IMR-90 (cell line): ENCODE results near the gene ZNF181. TPM values are rescaled to one million over a fixed set of nuclear protein-coding genes. Genes with fewer than 3 reads are reported as not detected.

Experiments used
- ATAC-seq: fragments of 200-7000 bp; cut with Tn5 transposase; 2 replicates; pipeline ENCODE4 v1.9.1; 2020; ENCODE audit warnings: low read depth, mild to moderate bottlenecking, moderate library complexity
- BruUV-seq: library from RNA; stranded (reverse); fragments of 400-500 nt; replicated peaks from 2 replicates; lab custom pipeline; 2021; lab: Mats Ljungman, UMichigan
- CTCF ChIA-PET: fragments of 300-600 bp; formaldehyde crosslinking; extraction: SDS; loops from one replicate; lab custom pipeline; 2021; ENCODE audit warnings: antibody characterized with exemption; lab: Yijun Ruan, JAX
- POLR2A ChIA-PET: fragments of 300-600 bp; sonication (Branson Sonifier 250); formaldehyde crosslinking; loops from one replicate; lab custom pipeline; 2022; ENCODE audit warnings: antibody characterized with exemption; ENCODE audit not compliant: unreplicated experiment; lab: Charles Lee
- DNase-seq: peaks from one replicate; pipeline ENCODE4 v3.0.0; 2013
- H2AFZ ChIP-seq: replicated peaks from 2 replicates; pipeline ENCODE3; 2013; ENCODE audit warnings: low read length, mild to moderate bottlenecking; ENCODE audit not compliant: poor library complexity
- H2AK5ac ChIP-seq: 2 replicates; pipeline ENCODE4 v1.6.1; 2013; ENCODE audit warnings: low read depth, low read length, inconsistent platforms
- H2AK9ac ChIP-seq: replicated peaks from 2 replicates; pipeline ENCODE3; 2013; ENCODE audit warnings: mild to moderate bottlenecking, low read depth, low read length, moderate library complexity; ENCODE audit not compliant: poor library complexity
- H2BK120ac ChIP-seq: 2 replicates; pipeline ENCODE4 v1.6.1; 2013; ENCODE audit warnings: low read depth, low read length, inconsistent platforms
- H2BK15ac ChIP-seq: 3 replicates; pipeline ENCODE4 v1.6.1; 2013; ENCODE audit warnings: low read depth, low read length, inconsistent platforms
- H2BK20ac ChIP-seq: 2 replicates; pipeline ENCODE4 v1.6.1; 2013; ENCODE audit warnings: low read depth, mild to moderate bottlenecking, inconsistent platforms, low read length, moderate library complexity
- H2BK5ac ChIP-seq: 2 replicates; pipeline ENCODE4 v1.6.1; 2013; ENCODE audit warnings: mild to moderate bottlenecking, low read depth, low read length, inconsistent platforms; ENCODE audit not compliant: poor library complexity, severe bottlenecking
- H3K14ac ChIP-seq: replicated peaks from 2 replicates; pipeline ENCODE4 v1.6.1; 2013; ENCODE audit warnings: low read depth, low read length, inconsistent platforms
- H3K18ac ChIP-seq: 2 replicates; pipeline ENCODE4 v1.6.1; 2013; ENCODE audit warnings: low read depth, low read length, control low read depth
- H3K23ac ChIP-seq: 2 replicates; pipeline ENCODE4 v1.6.1; 2013; ENCODE audit warnings: low read depth, low read length, inconsistent platforms
- H3K27ac ChIP-seq: 2 replicates; pipeline ENCODE4 v1.5.1; 2013; ENCODE audit warnings: mild to moderate bottlenecking, control low read depth, low read length; ENCODE audit not compliant: insufficient read depth
- H3K27me3 ChIP-seq: 2 replicates; pipeline ENCODE4 v1.6.1; 2013; ENCODE audit warnings: low read length; ENCODE audit not compliant: control insufficient read depth, insufficient read depth
- H3K36me3 ChIP-seq: 2 replicates; pipeline ENCODE4 v1.6.1; 2013; ENCODE audit warnings: low read length, mixed read lengths; ENCODE audit not compliant: control insufficient read depth, insufficient read depth
- H3K4ac ChIP-seq: 2 replicates; pipeline ENCODE4 v1.6.1; 2013; ENCODE audit warnings: low read depth, low read length, inconsistent platforms
- H3K4me1 ChIP-seq: 2 replicates; pipeline ENCODE4 v1.6.1; 2013; ENCODE audit warnings: low read length, mixed read lengths; ENCODE audit not compliant: control insufficient read depth, insufficient read depth
- H3K4me2 ChIP-seq: 2 replicates; pipeline ENCODE4 v1.6.1; 2013; ENCODE audit warnings: low read depth, mild to moderate bottlenecking, control low read depth, low read length, moderate library complexity
- H3K4me3 ChIP-seq: 2 replicates; pipeline ENCODE4 v1.5.1; 2013; ENCODE audit warnings: low read depth, mild to moderate bottlenecking, control low read depth, low read length, moderate library complexity; ENCODE audit not compliant: insufficient read depth
- H3K56ac ChIP-seq: 2 replicates; pipeline ENCODE4 v1.6.1; 2013; ENCODE audit warnings: low read length, inconsistent platforms; ENCODE audit not compliant: insufficient read depth; ENCODE audit errors: extremely low read depth
- H3K79me1 ChIP-seq, 2 experiments: 2 replicates each; pipeline ENCODE4 v1.6.1; 2013; ENCODE audit warnings: low read length in 2 of 2, inconsistent platforms in 1 of 2, low read depth in 1 of 2
- H3K9ac ChIP-seq: 2 replicates; pipeline ENCODE4 v1.6.1; 2013; ENCODE audit warnings: low read depth, low read length, control low read depth
- H3K9me1 ChIP-seq: 2 replicates; pipeline ENCODE4 v1.6.1; 2013; ENCODE audit warnings: low read length, inconsistent platforms; ENCODE audit not compliant: insufficient read depth
- H3K9me3 ChIP-seq: 2 replicates; pipeline ENCODE4 v1.6.1; 2013; ENCODE audit warnings: low read length; ENCODE audit not compliant: control insufficient read depth, insufficient read depth
- H4K20me1 ChIP-seq: 2 replicates; pipeline ENCODE4 v1.6.1; 2013; ENCODE audit warnings: low read length, inconsistent platforms; ENCODE audit not compliant: insufficient read depth
- H4K5ac ChIP-seq: 2 replicates; pipeline ENCODE4 v1.6.1; 2013; ENCODE audit warnings: mild to moderate bottlenecking, low read depth, low read length, control low read depth
- H4K8ac ChIP-seq, 2 experiments: 2 replicates each; pipeline ENCODE4 v1.6.1; 2013; ENCODE audit warnings: low read depth in 2 of 2, low read length in 2 of 2, control low read depth in 1 of 2, inconsistent platforms in 1 of 2
- H4K91ac ChIP-seq: 2 replicates; pipeline ENCODE4 v1.6.1; 2013; ENCODE audit warnings: low read depth, low read length, inconsistent platforms; ENCODE audit not compliant: insufficient read depth
- BHLHE40 ChIP-seq: fragments of 150-350 bp; IDR thresholded peaks from 2 replicates; pipeline ENCODE4 v1.6.1; 2016; ENCODE audit warnings: mild to moderate bottlenecking, low read depth, low read length
- CEBPB ChIP-seq: IDR thresholded peaks from 2 replicates; pipeline ENCODE4 v1.6.1; 2012; ENCODE audit warnings: low read depth, low read length, improper control_type of control experiment
- CHD1 ChIP-seq: IDR thresholded peaks from 2 replicates; pipeline ENCODE4 v1.6.1; 2012; ENCODE audit warnings: low read depth, low read length, improper control_type of control experiment
- FOS ChIP-seq: fragments of 150-350 bp; IDR thresholded peaks from 2 replicates; pipeline ENCODE4 v1.6.1; 2016; ENCODE audit warnings: low read depth, low read length
- MAFK ChIP-seq: IDR thresholded peaks from 2 replicates; pipeline ENCODE4 v1.6.1; 2012; ENCODE audit warnings: low read depth, low read length, improper control_type of control experiment
- MAZ ChIP-seq: IDR thresholded peaks from 2 replicates; pipeline ENCODE4 v1.6.1; 2012; ENCODE audit warnings: low read depth, mild to moderate bottlenecking, low read length, improper control_type of control experiment, moderate library complexity, borderline replicate concordance
- MXI1 ChIP-seq: IDR thresholded peaks from 2 replicates; pipeline ENCODE4 v1.6.1; 2012; ENCODE audit warnings: low read depth, mild to moderate bottlenecking, low read length, moderate library complexity, borderline replicate concordance
- NFE2L2 ChIP-seq: fragments of 150-350 bp; IDR thresholded peaks from 2 replicates; pipeline ENCODE4 v1.6.1; 2016; ENCODE audit warnings: low read depth, mild to moderate bottlenecking, low read length
- POLR2A ChIP-seq: IDR thresholded peaks from 2 replicates; pipeline ENCODE4 v1.6.1; 2012; ENCODE audit warnings: mild to moderate bottlenecking, low read depth, low read length
- RAD21 ChIP-seq: IDR thresholded peaks from 2 replicates; pipeline ENCODE4 v1.6.1; 2012; ENCODE audit warnings: low read length, improper control_type of control experiment
- RCOR1 ChIP-seq: IDR thresholded peaks from 2 replicates; pipeline ENCODE4 v1.6.1; 2012; ENCODE audit warnings: mild to moderate bottlenecking, low read length, improper control_type of control experiment; ENCODE audit not compliant: insufficient replicate concordance
- RFX5 ChIP-seq: IDR thresholded peaks from 2 replicates; pipeline ENCODE4 v1.8.0; 2012; ENCODE audit warnings: low read depth, mild to moderate bottlenecking, low read length, moderate library complexity
- SMC3 ChIP-seq: fragments of 150-350 bp; IDR thresholded peaks from 2 replicates; pipeline ENCODE4 v1.6.1; 2016; ENCODE audit warnings: low read depth, mild to moderate bottlenecking, antibody characterized with exemption, low read length, moderate library complexity
- WGBS, 2 experiments: methylation state at CpG; one replicate each; pipeline versions ENCODE4 v1.1.5 to v1.1.7; 2013; ENCODE audit warnings: missing lambda C conversion rate in 2 of 2; ENCODE audit not compliant: insufficient read length in 1 of 2; ENCODE audit errors: extremely low coverage in 2 of 2; 5-methylcytosine and 5-hydroxymethylcytosine counted together
- dilution Hi-C: fragments of 300-500 bp; cut with HindIII; formaldehyde crosslinking; loops from one replicate; pipeline ENCODE4 v1.14.3; 2018; ENCODE audit warnings: low sequenced_read_pairs; ENCODE audit not compliant: unreplicated experiment
- in situ Hi-C: fragments of 300-500 bp; cut with MboI; formaldehyde crosslinking; loops from 3 replicates; pipeline ENCODE4 v1.14.3; 2019; ENCODE audit warnings: low sequenced_read_pairs, inconsistent platforms, mixed read lengths
- intact Hi-C: fragments of 100-400 bp; cut with micrococcal nuclease; formaldehyde crosslinking; loops from 2 replicates; pipeline ENCODE4 v1.10.0; 2022
- polyA plus RNA-seq, 3 experiments: library from polyadenylated mRNA; depleted of rRNA; stranded (reverse); fragments of >200 nt; gene quantifications; 2 replicates each; pipeline ENCODE4 v1.2.3, GENCODE V29; 2012; ENCODE audit warnings: low replicate concordance in 1 of 3
- total RNA-seq: library from RNA; depleted of rRNA; stranded (reverse); fragments of >200 nt; gene quantifications from 2 replicates; pipeline ENCODE4 v1.2.3, GENCODE V29; 2012
- TF ChIP-seq, protein P1 (sequence below): fragments of 150-350 bp; IDR thresholded peaks from 2 replicates; pipeline ENCODE4 v1.6.1; 2017; ENCODE audit warnings: mild to moderate bottlenecking, antibody characterized with exemption, low read length, low read depth
- TF ChIP-seq, protein P2 (sequence below): conservative IDR thresholded peaks from 2 replicates; pipeline ENCODE4 v1.5.1; 2012; ENCODE audit warnings: mild to moderate bottlenecking, low read depth, low read length, improper control_type of control experiment
- TF ChIP-seq, protein P3 (sequence below): fragments of 150-350 bp; IDR thresholded peaks from 2 replicates; pipeline ENCODE4 v1.6.1; 2016; ENCODE audit warnings: low read depth, mild to moderate bottlenecking, low read length, moderate library complexity, borderline replicate concordance

ZNF181 gene
- total and polyA plus RNA-seq, 2 of the 4 experiments (the other 2 are of a cell fraction) = 3.8 to 7.5 TPM

DNA sequence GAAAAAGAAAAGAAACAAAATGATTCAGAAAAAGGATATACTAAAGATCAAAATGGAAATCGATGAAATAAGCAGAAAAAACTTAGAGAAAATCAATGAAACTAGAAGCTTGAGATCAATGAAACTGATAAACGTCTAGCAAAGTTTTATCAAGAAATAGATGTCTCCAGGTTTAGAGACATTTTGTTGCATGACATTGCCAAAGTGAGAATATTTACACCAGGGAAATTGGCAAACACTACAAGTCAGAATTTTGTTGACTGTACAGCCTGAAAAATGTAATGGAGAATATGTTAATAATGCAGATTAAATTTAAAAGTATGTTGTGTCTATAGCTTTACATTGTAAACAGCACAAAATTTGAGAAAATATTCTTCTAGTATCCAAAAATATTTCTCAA, 44.3 kb downstream of the ZNF181 start:
- Histone ChIP-seq H3K18ac (no peak overlapping the region), H4K8ac (no peak overlapping the region), H2BK5ac (no peak overlapping the region), H3K4me1 (no peaks in the 10 kb centered on the region), H3K27me3 (no peaks in the 10 kb centered on the region), H3K23ac (no peak overlapping the region), H4K20me1 (no peaks in the 10 kb centered on the region), H3K9me1 (no peaks in the 10 kb centered on the region), H2BK120ac (no peak overlapping the region), H4K91ac (no peak overlapping the region), H3K9me3 (no peaks in the 10 kb centered on the region), H3K4ac (no peak overlapping the region), H2AFZ (no peak overlapping the region), H3K56ac (no peak overlapping the region), H2AK9ac (no peak overlapping the region), H4K5ac (no peak overlapping the region), H3K4me3 (no peak overlapping the region), H2BK20ac (no peak overlapping the region), H3K14ac (no peak overlapping the region), H3K79me1 (no peaks in the 10 kb centered on the region), H3K27ac (no peak overlapping the region), H3K36me3 (no peaks in the 10 kb centered on the region), H3K4me2 (no peak overlapping the region), H2BK15ac (no peak overlapping the region), H3K9ac (no peak overlapping the region), H2AK5ac (no peak overlapping the region)
- no CpG with 5 or more reads among the region's 2 CpGs for WGBS, 2 experiments
- dilution Hi-C loops (no loop called here), in situ Hi-C loops (no loop called here), intact Hi-C loops (no loop called here)
- CTCF ChIA-PET = no interaction called here
- no peak for TF ChIP-seq NFE2L2
- no peak for TF ChIP-seq POLR2A
- TF ChIP-seq CHD1 = no peak
- no peak for TF ChIP-seq RAD21
- no peak for TF ChIP-seq MAZ
- no peak for TF ChIP-seq SMC3
- TF ChIP-seq CEBPB = no peak
- TF ChIP-seq BHLHE40 = no peak
- no peak for TF ChIP-seq FOS
- TF ChIP-seq, protein P1, sequence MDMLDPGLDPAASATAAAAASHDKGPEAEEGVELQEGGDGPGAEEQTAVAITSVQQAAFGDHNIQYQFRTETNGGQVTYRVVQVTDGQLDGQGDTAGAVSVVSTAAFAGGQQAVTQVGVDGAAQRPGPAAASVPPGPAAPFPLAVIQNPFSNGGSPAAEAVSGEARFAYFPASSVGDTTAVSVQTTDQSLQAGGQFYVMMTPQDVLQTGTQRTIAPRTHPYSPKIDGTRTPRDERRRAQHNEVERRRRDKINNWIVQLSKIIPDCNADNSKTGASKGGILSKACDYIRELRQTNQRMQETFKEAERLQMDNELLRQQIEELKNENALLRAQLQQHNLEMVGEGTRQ = no peak
- TF ChIP-seq, protein P2, sequence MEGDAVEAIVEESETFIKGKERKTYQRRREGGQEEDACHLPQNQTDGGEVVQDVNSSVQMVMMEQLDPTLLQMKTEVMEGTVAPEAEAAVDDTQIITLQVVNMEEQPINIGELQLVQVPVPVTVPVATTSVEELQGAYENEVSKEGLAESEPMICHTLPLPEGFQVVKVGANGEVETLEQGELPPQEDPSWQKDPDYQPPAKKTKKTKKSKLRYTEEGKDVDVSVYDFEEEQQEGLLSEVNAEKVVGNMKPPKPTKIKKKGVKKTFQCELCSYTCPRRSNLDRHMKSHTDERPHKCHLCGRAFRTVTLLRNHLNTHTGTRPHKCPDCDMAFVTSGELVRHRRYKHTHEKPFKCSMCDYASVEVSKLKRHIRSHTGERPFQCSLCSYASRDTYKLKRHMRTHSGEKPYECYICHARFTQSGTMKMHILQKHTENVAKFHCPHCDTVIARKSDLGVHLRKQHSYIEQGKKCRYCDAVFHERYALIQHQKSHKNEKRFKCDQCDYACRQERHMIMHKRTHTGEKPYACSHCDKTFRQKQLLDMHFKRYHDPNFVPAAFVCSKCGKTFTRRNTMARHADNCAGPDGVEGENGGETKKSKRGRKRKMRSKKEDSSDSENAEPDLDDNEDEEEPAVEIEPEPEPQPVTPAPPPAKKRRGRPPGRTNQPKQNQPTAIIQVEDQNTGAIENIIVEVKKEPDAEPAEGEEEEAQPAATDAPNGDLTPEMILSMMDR = no peak
- no peak for TF ChIP-seq MAFK
- no peak for TF ChIP-seq RCOR1
- TF ChIP-seq MXI1 = no peak
- TF ChIP-seq RFX5 = no peak
- TF ChIP-seq, protein P3, sequence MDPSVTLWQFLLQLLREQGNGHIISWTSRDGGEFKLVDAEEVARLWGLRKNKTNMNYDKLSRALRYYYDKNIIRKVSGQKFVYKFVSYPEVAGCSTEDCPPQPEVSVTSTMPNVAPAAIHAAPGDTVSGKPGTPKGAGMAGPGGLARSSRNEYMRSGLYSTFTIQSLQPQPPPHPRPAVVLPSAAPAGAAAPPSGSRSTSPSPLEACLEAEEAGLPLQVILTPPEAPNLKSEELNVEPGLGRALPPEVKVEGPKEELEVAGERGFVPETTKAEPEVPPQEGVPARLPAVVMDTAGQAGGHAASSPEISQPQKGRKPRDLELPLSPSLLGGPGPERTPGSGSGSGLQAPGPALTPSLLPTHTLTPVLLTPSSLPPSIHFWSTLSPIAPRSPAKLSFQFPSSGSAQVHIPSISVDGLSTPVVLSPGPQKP = no peak
- POLR2A ChIA-PET = no interaction called here
- ATAC-seq = no peak
- BruUV-seq = no TSS peak
- DNase-seq = no peak
